Caco-2 (cell line): ENCODE measurements around the gene SPINT3. TPM values are rescaled to one million over a fixed set of nuclear protein-coding genes. Genes with fewer than 3 reads are reported as not detected.

ENCODE experiments used
- BruUV-seq: library from RNA; stranded (reverse); fragments of 400-500 nt; replicated peaks from 2 replicates; lab custom pipeline; 2021; lab: Mats Ljungman, UMichigan
- CTCF ChIA-PET: fragments of 300-600 bp; sonication (Branson Sonifier 250); formaldehyde crosslinking; loops from one replicate; lab custom pipeline; 2022; ENCODE audit warnings: antibody characterized with exemption; lab: Charles Lee
- POLR2A ChIA-PET: fragments of 300-600 bp; sonication (Branson Sonifier 250); formaldehyde crosslinking; loops from one replicate; lab custom pipeline; 2022; ENCODE audit warnings: antibody characterized with exemption; lab: Charles Lee
- DNase-seq, 2 experiments: peaks; one replicate each; pipeline versions ENCODE4 v3.0.0 to v3.0.0-alpha.2; 2020 to 2022
- H3K27me3 ChIP-seq: replicated peaks from 2 replicates; pipeline ENCODE4 v1.6.0; 2011; ENCODE audit warnings: low read length; ENCODE audit not compliant: control insufficient read depth, insufficient read depth
- H3K36me3 ChIP-seq: 2 replicates; pipeline ENCODE4 v1.5.1; 2011; ENCODE audit warnings: low read length; ENCODE audit not compliant: control insufficient read depth, insufficient read depth
- H3K4me1 ChIP-seq: fragments of 250-450 bp; sonication (Bioruptor Pico); 2 replicates; pipeline ENCODE4 v1.5.1; 2020; ENCODE audit warnings: mild to moderate bottlenecking
- H3K4me3 ChIP-seq: 2 replicates; pipeline ENCODE4 v1.5.1; 2011; ENCODE audit warnings: low read depth, mild to moderate bottlenecking, control low read depth, low read length
- H3K9me3 ChIP-seq: fragments of 250-450 bp; sonication (Bioruptor Pico); 2 replicates; pipeline ENCODE4 v1.5.1; 2020; ENCODE audit warnings: mild to moderate bottlenecking, moderate library complexity
- H3K27ac Mint-ChIP-seq: one replicate; pipeline ENCODE4 v1.8.0; 2022; ENCODE audit warnings: mixed read lengths; ENCODE audit not compliant: unreplicated experiment
- H3K27me3 Mint-ChIP-seq: one replicate; pipeline ENCODE4 v1.8.0; 2022; ENCODE audit warnings: mixed read lengths; ENCODE audit not compliant: insufficient read depth, unreplicated experiment
- H3K36me3 Mint-ChIP-seq: one replicate; pipeline ENCODE4 v1.8.0; 2022; ENCODE audit warnings: mild to moderate bottlenecking, mixed read lengths; ENCODE audit not compliant: insufficient read depth, unreplicated experiment
- H3K4me1 Mint-ChIP-seq: one replicate; pipeline ENCODE4 v1.8.0; 2022; ENCODE audit warnings: low read depth, mixed read lengths; ENCODE audit not compliant: unreplicated experiment
- H3K4me3 Mint-ChIP-seq: one replicate; pipeline ENCODE4 v1.8.0; 2022; ENCODE audit warnings: mild to moderate bottlenecking, moderate library complexity, mixed read lengths; ENCODE audit not compliant: unreplicated experiment
- H3K9me3 Mint-ChIP-seq: one replicate; pipeline ENCODE4 v1.8.0; 2022; ENCODE audit warnings: mixed read lengths; ENCODE audit not compliant: unreplicated experiment
- intact Hi-C: fragments of 100-400 bp; cut with micrococcal nuclease; formaldehyde crosslinking; loops from one replicate; pipeline ENCODE4 v1.10.0; 2022; ENCODE audit not compliant: unreplicated experiment
- total RNA-seq: library from RNA; stranded (reverse); gene quantifications from 2 replicates; pipeline ENCODE4 v1.2.3, GENCODE V29; 2022
- TF ChIP-seq, protein P1 (sequence below), 2 experiments: fragments of 200-600 bp in 1 of 2; IDR thresholded peaks; 1 replicate in 1 of 2; 2 replicates in 1 of 2; pipeline versions ENCODE4 v1.5.1 to v1.8.0; 2011 to 2022; ENCODE audit warnings: antibody characterized with exemption in 1 of 2, control low read depth in 1 of 2, inconsistent platforms in 1 of 2, low read depth in 1 of 2, low read length in 1 of 2, mild to moderate bottlenecking in 1 of 2, moderate library complexity in 1 of 2; ENCODE audit not compliant: insufficient read depth in 1 of 2, severe bottlenecking in 1 of 2, unreplicated experiment in 1 of 2

Gene SPINT3
- total RNA-seq, 1 experiment from 2014 or later, result not detected

DNA sequence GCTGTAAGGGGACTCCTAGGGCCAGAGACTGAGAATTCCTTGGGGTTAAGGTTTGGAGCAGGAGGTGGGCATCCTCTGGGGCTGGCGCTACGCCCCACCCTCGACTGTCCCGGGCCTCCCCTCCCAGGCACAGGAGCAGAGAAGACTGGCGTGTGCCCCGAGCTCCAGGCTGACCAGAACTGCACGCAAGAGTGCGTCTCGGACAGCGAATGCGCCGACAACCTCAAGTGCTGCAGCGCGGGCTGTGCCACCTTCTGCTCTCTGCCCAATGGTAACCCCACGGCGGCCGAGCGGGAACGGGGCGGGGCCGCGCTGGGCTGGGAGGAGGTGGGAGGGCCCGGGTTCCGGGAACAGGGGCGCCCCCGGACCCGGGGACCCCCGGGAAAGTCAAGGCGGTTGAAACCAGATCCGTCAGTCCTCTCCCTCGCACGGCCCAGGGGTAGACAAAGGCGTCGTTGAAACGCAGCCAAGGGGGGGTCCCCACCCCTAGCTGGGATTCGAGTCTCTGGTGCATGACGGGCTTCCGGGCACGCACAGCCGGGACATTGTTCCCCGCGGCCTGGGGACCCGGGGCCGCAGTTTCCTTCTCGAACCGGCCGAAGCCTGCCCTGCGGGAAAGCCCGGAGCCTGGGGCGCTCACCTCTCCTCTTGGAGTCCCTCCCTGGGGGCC, 45.0 kb downstream of the SPINT3 start:
- peaks cover 18% of the 10 kb centered on the region; the same call in 1 of the 2 replicates for H3K4me1 ChIP-seq
- DNase-seq, result peak; percentile 61 to 65
- intact Hi-C loops, result loop anchor here (2.0 kb wide), 1 partner anchor 34 kb away; no protein-coding TSS in a partner anchor
- no peaks in the 10 kb centered on the region for H3K9me3 ChIP-seq
- H3K4me3 Mint-ChIP-seq, result peak overlapping the region; percentile 77
- no peak overlapping the region for H3K27ac Mint-ChIP-seq
- H3K4me3 ChIP-seq, result peak overlapping the region; percentile 44
- peaks cover 8% of the 10 kb centered on the region for H3K4me1 Mint-ChIP-seq
- peaks cover 9% of the 10 kb centered on the region for H3K27me3 ChIP-seq
- peaks cover 15% of the 10 kb centered on the region for H3K27me3 Mint-ChIP-seq
- BruUV-seq, result no TSS peak
- TF ChIP-seq, protein P1, sequence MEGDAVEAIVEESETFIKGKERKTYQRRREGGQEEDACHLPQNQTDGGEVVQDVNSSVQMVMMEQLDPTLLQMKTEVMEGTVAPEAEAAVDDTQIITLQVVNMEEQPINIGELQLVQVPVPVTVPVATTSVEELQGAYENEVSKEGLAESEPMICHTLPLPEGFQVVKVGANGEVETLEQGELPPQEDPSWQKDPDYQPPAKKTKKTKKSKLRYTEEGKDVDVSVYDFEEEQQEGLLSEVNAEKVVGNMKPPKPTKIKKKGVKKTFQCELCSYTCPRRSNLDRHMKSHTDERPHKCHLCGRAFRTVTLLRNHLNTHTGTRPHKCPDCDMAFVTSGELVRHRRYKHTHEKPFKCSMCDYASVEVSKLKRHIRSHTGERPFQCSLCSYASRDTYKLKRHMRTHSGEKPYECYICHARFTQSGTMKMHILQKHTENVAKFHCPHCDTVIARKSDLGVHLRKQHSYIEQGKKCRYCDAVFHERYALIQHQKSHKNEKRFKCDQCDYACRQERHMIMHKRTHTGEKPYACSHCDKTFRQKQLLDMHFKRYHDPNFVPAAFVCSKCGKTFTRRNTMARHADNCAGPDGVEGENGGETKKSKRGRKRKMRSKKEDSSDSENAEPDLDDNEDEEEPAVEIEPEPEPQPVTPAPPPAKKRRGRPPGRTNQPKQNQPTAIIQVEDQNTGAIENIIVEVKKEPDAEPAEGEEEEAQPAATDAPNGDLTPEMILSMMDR (IDR thresholded peaks at IDR 0.05; ENCODE audit: insufficient read depth in 1 of 2, low read depth in 1 of 2, low read length in 1 of 2, severe bottlenecking in 1 of 2, unreplicated experiment in 1 of 2), result no peak
- H3K36me3 ChIP-seq, result no peaks in the 10 kb centered on the region
- H3K9me3 Mint-ChIP-seq, result no peaks in the 10 kb centered on the region
- ChIA-PET CTCF (interaction anchor here (0.6 to 2.8 kb wide), 11 partner anchors 34 to 332 kb away, joined by 3 to 15 read pairs (median 4); partner anchors contain the start of gene SYS1), POLR2A (no interaction called here)
- no peaks in the 10 kb centered on the region for H3K36me3 Mint-ChIP-seq

DNA sequence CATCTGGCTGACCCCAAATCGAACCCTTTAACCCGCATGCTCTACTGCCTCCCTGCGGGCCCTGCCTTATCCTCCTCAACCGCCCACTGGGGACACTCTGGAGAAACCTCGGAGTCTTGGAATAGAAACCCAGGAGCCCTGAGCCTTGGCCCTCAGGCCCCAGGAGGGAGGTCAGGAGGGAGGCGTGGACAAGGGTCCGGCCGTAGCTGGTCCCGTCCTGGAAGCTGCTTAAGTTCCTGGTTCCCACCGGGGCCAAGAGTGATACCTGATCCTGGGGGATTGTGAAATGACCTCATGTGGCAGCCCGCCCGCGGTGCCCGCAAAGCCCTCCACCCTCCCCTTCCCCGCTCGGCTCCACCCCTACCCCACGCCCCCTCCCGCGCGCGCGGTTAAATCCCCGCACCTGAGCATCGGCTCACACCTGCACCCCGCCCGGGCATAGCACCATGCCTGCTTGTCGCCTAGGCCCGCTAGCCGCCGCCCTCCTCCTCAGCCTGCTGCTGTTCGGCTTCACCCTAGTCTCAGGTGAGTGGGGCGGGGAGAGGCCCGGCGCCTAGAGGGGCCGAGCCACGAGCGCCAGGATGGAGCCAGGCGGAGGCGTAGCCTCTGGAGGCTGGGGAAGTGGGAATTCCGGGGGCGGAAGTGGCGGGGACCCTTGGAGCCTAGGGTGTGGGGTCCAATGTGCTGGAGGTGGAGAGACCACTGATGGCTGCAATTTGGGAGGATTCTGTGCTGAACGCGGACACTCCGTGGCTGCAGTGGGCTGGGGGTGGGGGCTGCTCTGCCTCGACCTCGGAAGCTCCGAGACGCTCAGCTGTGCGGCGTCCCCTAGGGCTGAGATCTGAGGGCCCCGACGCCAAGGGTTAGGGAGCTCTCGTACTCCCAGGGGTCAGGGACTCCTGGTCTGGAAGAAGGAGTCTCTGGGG, 45.8 kb downstream of the SPINT3 start, which contains the start of gene WFDC2:
Gene WFDC2 (plus strand): TSS at position 418 of the 926 bp plus-strand sequence. CDS start 29 bp downstream, at position 447.
- Histone ChIP-seq H3K36me3 (no peaks in the 10 kb centered on the region), H3K9me3 (no peaks in the 10 kb centered on the region), H3K27me3 (peaks cover 9% of the 10 kb centered on the region), H3K4me1 (peaks cover 18% of the 10 kb centered on the region; the same call in 1 of the 2 replicates), H3K4me3 (peak within 1 kb of the TSS; percentile 44)
- H3K27me3 Mint-ChIP-seq, result peaks cover 15% of the 10 kb centered on the region
- H3K36me3 Mint-ChIP-seq, result no peaks in the 10 kb centered on the region
- intact Hi-C loops, result loop anchor here (2.0 kb wide), 1 partner anchor 33 kb away; no protein-coding TSS in a partner anchor
- CTCF ChIA-PET, result interaction anchor here (0.6 to 2.8 kb wide), 7 partner anchors 33 to 331 kb away, joined by 3 to 15 read pairs (median 4); partner anchors contain the start of gene SYS1
- POLR2A ChIA-PET, result interaction anchor here (0.6 kb wide), 1 partner anchor 151 kb away, joined by 4 read pairs; no protein-coding TSS in a partner anchor
- no peak within 1 kb of the TSS for H3K27ac Mint-ChIP-seq
- H3K4me1 Mint-ChIP-seq, result peaks cover 8% of the 10 kb centered on the region
- peak; percentile 60 to 69 for DNase-seq
- no peaks in the 10 kb centered on the region for H3K9me3 Mint-ChIP-seq
- no TSS peak for BruUV-seq
- H3K4me3 Mint-ChIP-seq, result peak within 1 kb of the TSS; percentile 77
- TF ChIP-seq, protein P1 (IDR thresholded peaks at IDR 0.05; ENCODE audit: insufficient read depth in 1 of 2, low read depth in 1 of 2, low read length in 1 of 2, severe bottlenecking in 1 of 2, unreplicated experiment in 1 of 2), result peak in 1 of 2 experiments; percentile 24
